SKM-1 (cell line): ENCODE data around the gene PRKCE.
"Not testable (repeated sequence)": the region's sequence is repeated elsewhere in the genome, so short reads cannot be mapped to it uniquely, and the experiment has no call there.

Experiments used
- DNase-seq: peaks from one replicate; lab custom pipeline; 2025; ENCODE audit not compliant: unreplicated experiment; lab: John Stamatoyannopoulos, UW

PRKCE gene

GRCh38 chr2:45695480-45696007 is 44.1 kb downstream of the PRKCE start:
- not testable (repeated sequence) for DNase-seq

GRCh38 chr2:45696708-45697107 is 45.2 kb downstream of the PRKCE start:
- DNase-seq: no peak

- no peak for DNase-seq
These were observed 45.7 kb downstream of the PRKCE start for GRCh38 chr2:45697190-45697589.

DNA sequence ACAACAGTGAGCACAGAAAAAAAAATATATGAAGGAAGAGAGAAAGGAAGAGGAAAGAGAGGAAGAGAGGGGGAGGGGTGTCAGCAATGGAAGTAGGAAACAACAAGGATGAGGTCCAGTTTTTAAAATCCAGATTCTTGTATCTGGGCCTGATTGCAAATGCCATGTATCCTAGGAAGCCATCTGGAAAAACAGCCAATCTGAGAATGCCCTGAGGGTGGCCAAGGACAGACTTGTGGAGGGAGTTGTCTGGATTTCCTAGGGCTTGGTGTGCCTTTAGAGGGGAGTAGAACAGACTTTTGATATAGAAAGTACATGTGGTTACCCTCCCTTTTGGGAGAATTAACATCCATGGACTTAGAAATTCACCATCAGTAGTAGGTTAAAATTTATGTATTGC is 47.1 kb downstream of the PRKCE start:
- DNase-seq: no peak

- DNase-seq: no peak
These were observed 47.7 kb downstream of the PRKCE start for GRCh38 chr2:45699032-45699658.

- no peak for DNase-seq
These were observed 49.0 kb downstream of the PRKCE start for GRCh38 chr2:45700407-45701013.

DNA sequence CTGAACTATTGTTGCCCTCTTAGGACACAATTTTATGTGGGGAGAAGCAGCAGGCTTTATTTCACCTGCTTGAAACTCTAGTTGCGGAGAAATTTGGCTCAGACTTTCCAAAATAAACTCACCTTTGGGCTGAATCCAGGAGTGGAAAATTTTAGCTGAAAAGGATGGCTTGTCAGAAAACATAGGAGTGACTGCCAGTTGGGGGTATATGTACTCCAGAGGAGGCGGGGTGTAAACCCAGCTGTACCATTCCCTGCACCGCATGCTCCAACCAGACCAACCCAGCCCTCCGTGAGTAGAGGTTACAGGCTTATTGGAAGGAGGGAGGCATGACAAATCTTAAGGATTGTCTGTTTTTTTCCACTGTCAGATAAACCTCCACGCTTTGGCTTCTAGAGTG is 53.8 kb downstream of the PRKCE start:
- DNase-seq: no peak

DNA sequence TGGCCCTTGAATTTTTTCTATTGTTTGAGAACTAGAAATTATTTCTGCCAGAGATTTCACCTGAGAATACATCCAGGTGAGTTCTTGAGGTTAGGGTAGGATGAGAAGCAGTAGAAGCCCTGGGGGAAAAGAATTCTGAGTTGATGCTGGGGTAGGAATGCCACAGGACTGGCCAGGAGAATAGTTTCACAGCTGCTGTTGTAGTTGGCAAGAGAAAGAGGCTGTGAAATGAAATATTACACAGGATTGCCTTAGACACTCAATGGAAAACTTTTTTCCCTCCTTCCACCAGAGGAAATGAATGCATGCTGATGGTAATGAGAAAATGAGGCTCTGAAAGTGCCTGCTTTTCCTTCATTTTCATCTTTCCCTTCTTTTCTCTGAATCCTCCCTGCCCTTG is 54.6 kb downstream of the PRKCE start:
- DNase-seq: no peak

GRCh38 chr2:45707006-45707405 is 55.5 kb downstream of the PRKCE start:
- no peak for DNase-seq

DNA sequence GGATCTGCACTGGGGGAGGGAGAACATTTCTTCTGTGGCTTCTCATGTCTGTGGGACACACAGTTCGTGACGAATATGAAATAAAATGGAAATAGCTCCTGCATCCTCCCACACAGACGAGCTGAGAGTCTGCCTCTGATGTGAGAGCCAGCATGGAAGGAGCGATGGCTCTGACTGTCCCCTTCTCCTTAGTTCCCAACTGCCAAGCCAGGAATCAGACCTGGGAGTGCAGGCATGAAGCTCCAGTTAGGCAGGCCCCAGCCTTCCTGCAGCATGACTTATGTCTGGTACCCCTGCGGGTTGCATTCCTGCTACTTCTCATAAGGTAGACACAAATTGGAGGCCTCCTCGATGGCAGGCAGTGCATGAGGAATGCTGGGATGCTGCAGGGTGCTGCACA is 56.2 kb downstream of the PRKCE start:
- no peak for DNase-seq

DNA sequence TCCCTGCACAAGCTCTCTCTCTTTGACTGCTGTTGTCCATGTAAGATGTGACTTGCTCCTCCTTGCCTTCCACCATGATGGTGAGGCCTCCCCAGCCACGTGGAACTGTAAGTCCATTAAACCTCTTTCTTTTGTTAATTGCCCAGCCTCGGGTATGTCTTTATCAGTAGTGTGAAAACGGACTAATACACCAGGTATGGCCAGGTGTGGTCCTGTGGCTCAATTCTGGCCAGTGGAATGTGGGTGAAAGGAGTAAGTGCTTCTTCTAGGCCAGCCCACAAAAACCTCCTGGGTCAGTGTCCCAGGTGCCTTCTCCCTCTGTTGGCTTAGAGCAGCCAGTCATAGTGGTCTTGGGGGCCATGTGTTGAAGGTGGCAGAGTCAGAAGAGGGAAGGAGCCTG is 57.0 kb downstream of the PRKCE start:
- no peak for DNase-seq

DNA sequence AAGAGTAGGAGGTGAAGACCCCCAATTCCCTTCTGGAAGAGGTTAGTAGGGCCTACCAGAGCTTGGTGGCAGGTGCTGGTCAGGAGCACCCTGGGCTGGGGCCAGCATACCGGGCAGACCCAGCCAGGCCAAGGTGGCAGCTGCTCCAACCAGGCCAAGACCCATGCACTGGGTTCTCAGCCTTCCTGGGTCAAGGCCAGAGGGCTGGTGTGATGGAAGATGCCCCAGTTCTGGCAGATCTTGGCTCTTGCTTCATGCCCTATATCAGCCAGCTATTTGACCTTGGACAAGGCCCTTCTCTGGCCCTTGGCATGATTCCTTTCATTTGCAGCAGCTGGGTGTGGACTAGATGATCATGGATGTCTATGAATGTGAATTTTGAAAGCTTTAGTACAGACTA is 57.7 kb downstream of the PRKCE start:
- DNase-seq: no peak

- DNase-seq: no peak
These were observed 59.0 kb downstream of the PRKCE start for GRCh38 chr2:45710468-45710867.

- DNase-seq: no peak
These were observed 59.7 kb downstream of the PRKCE start for GRCh38 chr2:45711224-45711623.

- no peak for DNase-seq
These were observed 61.1 kb downstream of the PRKCE start for GRCh38 chr2:45712570-45712969.

DNA sequence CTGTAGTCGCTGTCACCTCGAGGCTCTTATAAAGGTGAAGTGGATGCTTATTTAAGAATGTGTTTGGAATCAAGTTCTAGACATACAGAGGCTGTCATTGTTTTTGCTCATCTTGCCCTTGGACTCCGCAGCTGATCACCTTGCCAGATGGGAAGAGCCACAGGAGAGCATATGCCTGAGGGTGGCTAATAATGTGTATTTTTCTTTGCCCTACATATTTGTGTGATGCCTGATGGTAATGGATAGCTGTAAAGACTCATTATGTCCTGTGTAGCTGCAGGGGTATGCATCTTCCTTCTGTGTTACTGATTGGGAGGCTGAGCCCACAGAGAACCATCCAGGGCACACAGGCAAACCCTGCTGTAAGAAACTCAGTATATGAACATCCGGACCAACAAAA is 61.7 kb downstream of the PRKCE start:
- no peak for DNase-seq

GRCh38 chr2:45713591-45713990 is 62.1 kb downstream of the PRKCE start:
- no peak for DNase-seq

DNA sequence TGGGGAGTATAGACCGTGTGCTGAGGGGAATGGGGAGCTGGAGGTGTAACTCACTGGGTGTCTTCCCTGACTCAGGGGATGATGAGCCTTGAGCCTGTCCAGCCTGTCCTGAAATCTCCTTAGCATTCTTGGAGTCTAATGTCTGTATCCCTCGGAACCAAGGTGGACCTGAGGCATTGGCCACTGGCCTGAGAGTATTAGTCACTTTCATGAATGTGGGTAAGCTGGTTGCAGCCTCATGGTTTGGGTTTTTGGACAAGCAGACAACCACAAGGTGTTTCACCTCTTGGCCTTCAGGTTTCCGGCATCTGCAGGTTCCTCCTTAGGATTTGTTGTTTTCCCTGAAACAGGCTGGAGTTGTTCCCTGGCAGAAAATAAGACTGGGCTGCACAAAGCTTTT is 63.2 kb downstream of the PRKCE start:
- no peak for DNase-seq

DNA sequence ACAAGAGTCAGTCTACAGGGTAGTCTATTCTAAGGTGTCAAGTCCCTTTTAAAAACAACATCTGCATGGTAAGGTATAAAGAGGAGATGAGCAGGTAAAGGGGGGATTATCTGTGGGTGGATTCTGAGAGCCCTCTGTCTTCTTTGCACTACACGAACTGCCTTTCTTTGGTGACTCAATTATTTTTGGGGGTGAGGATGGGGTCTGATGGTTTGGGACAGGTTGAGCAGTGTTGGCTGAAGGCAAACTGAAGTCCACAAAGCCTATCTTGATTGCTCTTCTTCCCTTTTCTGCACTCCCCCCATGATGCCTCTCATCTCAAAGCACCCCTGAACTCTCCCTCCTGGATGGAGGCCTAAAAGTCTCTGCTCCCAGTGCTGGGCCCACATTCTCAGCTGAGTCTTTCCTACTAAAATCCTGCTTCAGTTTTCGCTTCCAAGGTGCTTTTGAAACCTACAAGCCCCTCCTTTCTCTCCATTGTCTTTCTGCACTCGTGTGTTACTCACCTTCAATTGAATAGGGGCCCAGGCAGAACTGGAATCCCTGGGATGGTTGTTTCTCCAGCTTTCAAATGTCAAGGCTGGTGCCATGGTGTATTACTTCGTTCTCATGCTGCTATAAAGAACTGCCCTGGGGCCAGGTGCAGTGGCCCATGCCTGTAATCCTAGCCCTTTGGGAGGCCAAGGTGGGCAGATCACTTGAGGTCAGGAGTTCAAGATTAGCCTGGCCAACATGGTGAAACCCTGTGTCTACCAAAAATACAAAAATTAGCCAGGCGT is 64.3 kb downstream of the PRKCE start:
- no peak for DNase-seq

DNA sequence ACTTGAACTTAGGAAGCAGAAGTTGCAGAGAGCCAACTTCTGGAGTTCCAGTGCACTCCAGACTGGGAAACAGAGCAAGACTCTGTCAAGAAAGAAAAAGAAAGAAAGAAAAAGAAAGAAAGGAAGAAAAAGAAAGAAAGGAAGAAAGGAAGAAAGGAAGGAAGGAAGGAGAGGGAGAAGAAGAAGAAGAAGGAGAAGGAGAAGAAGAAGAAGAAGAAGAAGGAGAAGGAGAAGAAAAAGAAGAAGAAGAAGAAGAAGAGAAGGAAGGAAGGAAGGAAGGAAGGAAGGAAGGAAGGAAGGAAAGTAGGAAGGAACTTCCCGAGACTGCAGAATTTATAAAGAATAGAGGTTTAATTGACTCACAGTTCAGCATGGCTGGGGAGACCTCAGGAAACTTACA is 65.0 kb downstream of the PRKCE start:
- not testable (repeated sequence) for DNase-seq

GRCh38 chr2:45716915-45717314 is 65.4 kb downstream of the PRKCE start:
- DNase-seq: no peak

- DNase-seq: no peak
These were observed 68.7 kb downstream of the PRKCE start for GRCh38 chr2:45720210-45720609.
